GM12892 (cell line): Measurements from ENCODE around the gene SPDYE5.
"Not testable (repeated sequence)": the region's sequence is repeated elsewhere in the genome, so short reads cannot be mapped to it uniquely, and the experiment has no call there.

Experiments
- POLR2A ChIP-seq: IDR thresholded peaks from 2 replicates; pipeline ENCODE4 v1.6.1; 2011; ENCODE audit warnings: low read depth, low read length, control low read depth
- TAF1 ChIP-seq: IDR thresholded peaks from 2 replicates; pipeline ENCODE4 v1.6.1; 2011; ENCODE audit warnings: low read depth, mild to moderate bottlenecking, control low read depth, low read length, borderline replicate concordance

- not testable (repeated sequence) for TF ChIP-seq POLR2A, TAF1
Observed at GRCh38 chr7:75518842-75519241, 26.7 kb downstream of the SPDYE5 start.
